Panc1 (cell line): ENCODE results near the gene TMEM150B. TPM values are rescaled to one million over a fixed set of nuclear protein-coding genes. Genes with fewer than 3 reads are reported as not detected.

Source experiments
- ATAC-seq: fragments of 200-7000 bp; cut with Tn5 transposase; 2 replicates; pipeline ENCODE4 v1.9.1; 2020; ENCODE audit warnings: mild to moderate bottlenecking, moderate library complexity
- BruUV-seq: library from RNA; stranded (reverse); fragments of 400-500 nt; replicated peaks from 2 replicates; lab custom pipeline; 2021; lab: Mats Ljungman, UMichigan
- CTCF ChIA-PET: fragments of 300-600 bp; sonication (Branson Sonifier 250); formaldehyde crosslinking; loops from one replicate; lab custom pipeline; 2022; ENCODE audit warnings: antibody characterized with exemption; lab: Charles Lee
- POLR2A ChIA-PET: fragments of 300-600 bp; sonication (Branson Sonifier 250); formaldehyde crosslinking; loops from one replicate; lab custom pipeline; 2022; ENCODE audit warnings: antibody characterized with exemption; lab: Charles Lee
- DNase-seq: peaks from one replicate; pipeline ENCODE4 v3.0.0-alpha.2; 2010; ENCODE audit warnings: low read depth, low spot score
- H3K27ac ChIP-seq: 2 replicates; pipeline ENCODE4 v1.5.1; 2011; ENCODE audit warnings: mild to moderate bottlenecking, low read length, inconsistent platforms
- H3K27me3 ChIP-seq: fragments of 200-500 bp; sonication (Bioruptor generic); 2 replicates; pipeline ENCODE4 v1.6.0; 2014; ENCODE audit warnings: low read length, inconsistent platforms; ENCODE audit not compliant: control insufficient read depth, insufficient read depth
- H3K36me3 ChIP-seq: fragments of 200-500 bp; sonication (Bioruptor generic); 2 replicates; pipeline ENCODE4 v1.5.1; 2014; ENCODE audit warnings: inconsistent platforms, mild to moderate bottlenecking, low read length, moderate library complexity; ENCODE audit not compliant: control insufficient read depth, insufficient read depth
- H3K4me1 ChIP-seq: 2 replicates; pipeline ENCODE4 v1.5.1; 2011; ENCODE audit warnings: inconsistent platforms, mild to moderate bottlenecking, low read length, moderate library complexity; ENCODE audit not compliant: control insufficient read depth, insufficient read depth
- H3K4me3 ChIP-seq, 2 experiments: 2 replicates each; pipeline ENCODE4 v1.5.1; 2011 to 2012; ENCODE audit warnings: low read depth in 2 of 2, low read length in 2 of 2, mild to moderate bottlenecking in 2 of 2, inconsistent platforms in 1 of 2, moderate library complexity in 1 of 2
- H3K9me3 ChIP-seq: fragments of 200-500 bp; sonication (Bioruptor generic); 2 replicates; pipeline ENCODE4 v1.5.1; 2014; ENCODE audit warnings: low read depth, mild to moderate bottlenecking, inconsistent platforms, low read length, moderate library complexity; ENCODE audit not compliant: control insufficient read depth, insufficient read depth
- CTCF ChIP-seq: fragments of 450-650 bp; IDR thresholded peaks from 2 replicates; pipeline ENCODE4 v1.5.1; 2017; ENCODE audit warnings: mild to moderate bottlenecking
- POLR2AphosphoS5 ChIP-seq: IDR thresholded peaks from 2 replicates; pipeline ENCODE4 v1.6.1; 2012; ENCODE audit warnings: mild to moderate bottlenecking, low read depth, low read length, moderate library complexity
- REST ChIP-seq, 2 experiments: IDR thresholded peaks; 2 replicates each; pipeline ENCODE4 v1.6.1; 2011 to 2012; ENCODE audit warnings: low read depth in 2 of 2, control low read depth in 1 of 2, low read length in 1 of 2, mild to moderate bottlenecking in 1 of 2, moderate library complexity in 1 of 2; ENCODE audit not compliant: insufficient read depth in 1 of 2
- SIN3A ChIP-seq: IDR thresholded peaks from 2 replicates; pipeline ENCODE4 v1.6.1; 2012; ENCODE audit warnings: low read depth, mild to moderate bottlenecking, low read length, moderate library complexity, borderline replicate concordance; ENCODE audit not compliant: insufficient read depth
- TCF7L2 ChIP-seq: IDR thresholded peaks from 2 replicates; pipeline ENCODE4 v1.6.1; 2011; ENCODE audit warnings: mild to moderate bottlenecking, low read depth, low read length, inconsistent platforms
- in situ Hi-C: cut with HindIII; loops from 2 replicates; pipeline ENCODE4 v1.10.0; 2016; ENCODE audit warnings: low sequenced_read_pairs, low pct_unique_long_range_greater_than_20kb
- intact Hi-C: fragments of 100-400 bp; cut with micrococcal nuclease; formaldehyde crosslinking; loops from one replicate; pipeline ENCODE4 v1.10.0; 2022; ENCODE audit not compliant: unreplicated experiment
- total RNA-seq: library from RNA; stranded (reverse); gene quantifications from one replicate; pipeline ENCODE4 v1.2.1, GENCODE V29; 2021; ENCODE audit not compliant: unreplicated experiment

The TMEM150B gene
- total RNA-seq, 1 experiment from 2014 or later, result not detected

- intact Hi-C loops (no loop called here), in situ Hi-C loops (no loop called here)
- no peaks in the 10 kb centered on the region for H3K36me3 ChIP-seq
- H3K27ac ChIP-seq, result no peak overlapping the region
- ChIA-PET CTCF (no interaction called here), POLR2A (no interaction called here)
- no peaks in the 10 kb centered on the region for H3K9me3 ChIP-seq
- DNase-seq (no peak), ATAC-seq (no peak)
- H3K27me3 ChIP-seq, result no peaks in the 10 kb centered on the region
- TF ChIP-seq TCF7L2, result no peak
- no TSS peak for BruUV-seq
- no peaks in the 10 kb centered on the region for H3K4me1 ChIP-seq
- H3K4me3 ChIP-seq, result no peak overlapping the region
These were observed 58.7 kb downstream of the TMEM150B start for GRCh38 chr19:55266404-55266803.

GRCh38 chr19:55265723-55266386 is 59.3 kb downstream of the TMEM150B start:
- no peaks in the 10 kb centered on the region for H3K36me3 ChIP-seq
- ATAC-seq, result no peak

More at GRCh38 chr19:55265723-55266386, 59.3 kb downstream of the TMEM150B start:
- no peak for DNase-seq
- Histone ChIP-seq H3K27ac (no peak overlapping the region), H3K27me3 (no peaks in the 10 kb centered on the region), H3K4me3 (no peak overlapping the region), H3K4me1 (no peaks in the 10 kb centered on the region), H3K9me3 (no peaks in the 10 kb centered on the region)
- intact Hi-C loops, result no loop called here
- CTCF ChIA-PET, result no interaction called here
- POLR2A ChIA-PET, result no interaction called here
- in situ Hi-C loops, result no loop called here
- BruUV-seq, result no TSS peak
- no peak for TF ChIP-seq TCF7L2
- TF ChIP-seq POLR2AphosphoS5, result no peak
- TF ChIP-seq REST (IDR thresholded peaks at IDR 0.05; ENCODE audit: insufficient read depth in 1 of 2, low read depth in 2 of 2, low read length in 1 of 2), result no peak
- no peak for TF ChIP-seq SIN3A
- TF ChIP-seq CTCF, result no peak
